IPS-18a (cell line): ENCODE measurements around the gene C6orf132.

Experiments
- H3K27ac ChIP-seq: one replicate; pipeline ENCODE4 v1.5.1; 2013; ENCODE audit warnings: low read length
- H3K27me3 ChIP-seq: one replicate; pipeline ENCODE4 v1.6.1; 2013; ENCODE audit warnings: mild to moderate bottlenecking, low read length; ENCODE audit not compliant: control insufficient read depth, insufficient read depth
- H3K36me3 ChIP-seq: one replicate; pipeline ENCODE4 v1.6.1; 2013; ENCODE audit warnings: low read depth, low read length; ENCODE audit not compliant: control insufficient read depth
- H3K4me1 ChIP-seq: one replicate; pipeline ENCODE4 v1.6.1; 2013; ENCODE audit warnings: low read depth, low read length; ENCODE audit not compliant: control insufficient read depth
- H3K4me3 ChIP-seq: one replicate; pipeline ENCODE4 v1.5.1; 2013; ENCODE audit warnings: low read length
- H3K9ac ChIP-seq: one replicate; pipeline ENCODE4 v1.6.1; 2013; ENCODE audit warnings: mild to moderate bottlenecking, low read length, moderate library complexity
- H3K9me3 ChIP-seq: one replicate; pipeline ENCODE4 v1.6.1; 2013; ENCODE audit warnings: low read depth, low read length; ENCODE audit not compliant: control insufficient read depth

Gene C6orf132

DNA sequence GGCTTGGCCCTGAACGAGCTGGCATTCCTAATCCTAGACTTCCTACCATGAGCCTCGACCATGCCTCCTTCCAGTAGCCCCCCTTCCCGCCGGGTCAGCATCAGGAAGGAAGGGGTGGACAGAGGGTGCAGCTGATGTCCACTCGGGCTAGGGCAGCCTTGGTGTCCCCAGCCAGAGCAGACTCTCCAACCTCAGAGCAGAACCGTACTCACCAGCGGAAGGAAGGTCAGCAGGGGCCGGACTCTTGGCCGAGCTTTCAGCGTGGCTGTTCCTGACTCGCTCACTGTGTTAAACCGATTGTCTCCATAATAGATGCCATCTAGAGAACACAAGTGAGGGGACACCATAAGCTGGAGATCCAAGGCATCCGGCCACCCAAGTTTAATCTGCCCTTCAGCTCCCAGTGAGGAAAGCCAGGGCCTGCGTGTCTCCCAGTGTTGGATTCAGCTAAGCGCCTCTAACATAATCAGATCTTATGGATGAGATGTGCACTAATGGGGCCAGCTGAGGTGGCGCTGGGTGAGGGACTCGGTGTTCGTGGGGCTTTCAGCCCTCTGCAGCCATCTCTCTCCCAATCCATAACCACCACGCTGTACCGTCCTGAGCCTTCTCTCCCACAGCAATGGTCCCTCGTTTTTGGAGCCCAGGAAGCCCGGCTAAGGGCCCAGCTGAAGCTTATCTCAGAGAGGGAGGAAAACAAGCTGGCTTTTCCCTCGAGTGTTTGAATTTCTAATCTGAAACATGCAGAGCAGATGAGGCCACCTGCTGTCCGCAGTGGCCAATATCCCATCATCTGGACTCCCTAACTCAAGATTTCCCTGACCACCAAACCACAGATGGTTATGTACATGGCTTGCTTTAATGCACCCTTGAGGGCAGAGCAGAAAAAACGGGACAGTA lies 13.7 kb downstream of the C6orf132 start:
- Histone ChIP-seq H3K9me3 (no peaks in the 10 kb centered on the region), H3K4me1 (peaks cover 7% of the 10 kb centered on the region), H3K4me3 (no peak overlapping the region), H3K9ac (no peak overlapping the region), H3K27me3 (no peaks in the 10 kb centered on the region), H3K27ac (no peak overlapping the region), H3K36me3 (peaks cover 52% of the 10 kb centered on the region)

DNA sequence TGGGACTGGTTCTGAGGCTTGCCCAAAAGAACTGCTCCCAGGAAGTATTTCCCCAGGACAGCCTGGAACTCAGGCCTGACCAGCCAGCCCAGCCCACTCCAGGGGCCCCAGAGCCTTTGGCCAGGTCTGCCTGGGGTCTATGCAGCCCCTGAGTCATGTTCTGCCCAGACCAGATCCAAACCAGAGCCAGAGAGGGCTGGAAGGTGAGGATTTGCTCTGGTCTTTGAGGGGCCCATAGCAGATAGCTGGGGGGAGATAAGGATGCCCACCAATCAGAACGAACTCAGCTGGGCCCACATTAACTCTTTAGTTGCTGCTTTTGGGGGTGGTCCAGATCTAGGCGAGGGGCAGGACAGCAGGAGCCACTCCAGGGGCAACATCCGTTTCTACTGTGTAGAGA lies 16.8 kb downstream of the C6orf132 start:
- Histone ChIP-seq H3K4me3 (no peak overlapping the region), H3K27ac (no peak overlapping the region), H3K27me3 (no peaks in the 10 kb centered on the region), H3K36me3 (peaks cover 53% of the 10 kb centered on the region), H3K4me1 (no peaks in the 10 kb centered on the region), H3K9me3 (no peaks in the 10 kb centered on the region), H3K9ac (no peak overlapping the region)

DNA sequence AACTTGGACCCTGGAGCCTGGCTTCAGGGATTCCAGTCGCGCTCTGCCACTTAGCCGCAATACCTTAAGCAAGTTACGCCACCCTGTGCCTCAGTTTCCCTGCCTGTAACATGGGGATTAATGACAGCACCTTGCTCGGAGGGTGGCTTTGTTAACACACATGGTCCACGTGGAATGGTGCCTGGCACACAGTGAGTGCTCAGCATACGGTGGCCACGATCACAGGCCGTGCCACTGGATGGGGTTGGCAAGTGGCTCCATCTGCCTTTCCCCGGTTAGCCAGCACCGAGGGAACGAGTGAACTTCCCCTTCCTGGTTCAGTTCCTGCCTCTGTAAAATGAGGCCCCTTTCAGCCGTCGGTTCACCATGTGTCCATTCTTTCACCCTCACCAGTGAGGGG lies 17.2 kb downstream of the C6orf132 start:
- Histone ChIP-seq H3K27ac (no peak overlapping the region), H3K4me3 (no peak overlapping the region), H3K27me3 (no peaks in the 10 kb centered on the region), H3K9ac (no peak overlapping the region), H3K36me3 (peaks cover 53% of the 10 kb centered on the region), H3K4me1 (no peaks in the 10 kb centered on the region), H3K9me3 (no peaks in the 10 kb centered on the region)

DNA sequence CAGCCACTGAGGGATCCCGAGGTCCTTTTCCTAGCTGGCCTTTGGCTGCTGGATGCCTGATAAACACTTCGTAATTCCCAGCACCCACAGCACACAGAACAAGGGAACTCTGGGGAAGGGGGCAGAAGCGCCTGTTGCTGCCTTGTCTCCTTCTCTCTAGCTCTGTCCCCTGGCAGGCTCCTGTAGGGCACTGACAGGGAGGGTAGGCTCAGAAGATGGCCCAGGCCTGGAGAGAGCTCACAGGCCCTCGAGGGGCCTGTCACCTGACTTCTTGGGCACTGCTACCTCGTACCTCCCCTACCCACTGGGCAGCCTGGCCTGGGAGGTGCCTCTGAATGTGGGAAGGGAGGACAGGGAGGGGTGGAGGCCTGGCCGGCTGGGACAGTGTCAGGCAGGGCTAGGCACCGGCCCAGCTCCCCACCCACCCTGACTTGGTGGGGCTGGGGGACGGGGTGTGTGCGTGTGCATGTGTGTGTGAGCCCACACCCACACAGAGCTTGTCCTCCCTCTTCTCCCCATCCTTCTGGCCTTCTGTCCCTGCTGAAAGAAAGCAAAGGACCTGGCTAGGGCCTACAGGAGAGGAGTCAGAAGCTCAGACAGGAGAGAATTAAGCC lies 18.1 kb downstream of the C6orf132 start:
- Histone ChIP-seq H3K4me3 (no peak overlapping the region), H3K4me1 (no peaks in the 10 kb centered on the region), H3K9ac (no peak overlapping the region), H3K36me3 (peaks cover 50% of the 10 kb centered on the region), H3K9me3 (no peaks in the 10 kb centered on the region), H3K27me3 (no peaks in the 10 kb centered on the region), H3K27ac (no peak overlapping the region)

DNA sequence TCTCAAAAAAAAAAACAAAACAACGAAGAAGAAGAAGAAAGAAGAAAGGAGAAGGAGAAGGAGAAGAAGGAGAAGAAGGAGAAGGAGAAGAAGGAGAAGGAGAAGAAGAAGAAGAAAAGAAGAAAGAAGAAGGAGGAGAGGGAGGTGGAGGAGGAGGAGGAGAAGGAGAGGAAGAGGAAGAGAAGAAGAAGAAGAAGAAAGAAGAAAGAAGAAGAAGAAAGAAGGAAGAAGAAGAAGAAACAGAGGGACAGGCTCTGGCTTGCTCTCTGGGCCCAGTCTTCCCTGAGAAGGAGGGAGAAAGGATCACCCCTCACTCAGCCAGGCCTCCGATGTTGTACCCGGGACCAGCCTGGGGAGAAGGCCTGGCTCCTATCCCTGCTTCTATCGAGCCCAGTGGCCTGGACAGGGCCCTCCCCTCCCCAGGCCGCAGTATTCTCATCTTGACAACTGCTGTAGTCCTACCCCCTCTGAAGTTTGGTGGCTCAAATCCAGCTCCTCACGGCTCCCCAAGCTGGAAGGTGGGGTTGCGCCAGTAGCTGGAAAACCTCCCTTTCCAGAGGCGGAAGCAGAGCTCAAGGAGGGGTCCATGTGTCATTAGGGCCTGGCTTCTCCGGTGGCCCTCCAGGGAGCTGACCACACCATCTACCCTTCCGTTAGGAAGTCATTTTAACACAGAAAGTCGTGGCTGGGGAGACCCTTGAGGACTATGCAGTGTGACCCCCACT lies 18.9 kb downstream of the C6orf132 start:
- Histone ChIP-seq H3K36me3 (peaks cover 44% of the 10 kb centered on the region), H3K9me3 (no peaks in the 10 kb centered on the region), H3K9ac (no peak overlapping the region), H3K27ac (no peak overlapping the region), H3K4me3 (no peak overlapping the region), H3K4me1 (no peaks in the 10 kb centered on the region), H3K27me3 (no peaks in the 10 kb centered on the region)

DNA sequence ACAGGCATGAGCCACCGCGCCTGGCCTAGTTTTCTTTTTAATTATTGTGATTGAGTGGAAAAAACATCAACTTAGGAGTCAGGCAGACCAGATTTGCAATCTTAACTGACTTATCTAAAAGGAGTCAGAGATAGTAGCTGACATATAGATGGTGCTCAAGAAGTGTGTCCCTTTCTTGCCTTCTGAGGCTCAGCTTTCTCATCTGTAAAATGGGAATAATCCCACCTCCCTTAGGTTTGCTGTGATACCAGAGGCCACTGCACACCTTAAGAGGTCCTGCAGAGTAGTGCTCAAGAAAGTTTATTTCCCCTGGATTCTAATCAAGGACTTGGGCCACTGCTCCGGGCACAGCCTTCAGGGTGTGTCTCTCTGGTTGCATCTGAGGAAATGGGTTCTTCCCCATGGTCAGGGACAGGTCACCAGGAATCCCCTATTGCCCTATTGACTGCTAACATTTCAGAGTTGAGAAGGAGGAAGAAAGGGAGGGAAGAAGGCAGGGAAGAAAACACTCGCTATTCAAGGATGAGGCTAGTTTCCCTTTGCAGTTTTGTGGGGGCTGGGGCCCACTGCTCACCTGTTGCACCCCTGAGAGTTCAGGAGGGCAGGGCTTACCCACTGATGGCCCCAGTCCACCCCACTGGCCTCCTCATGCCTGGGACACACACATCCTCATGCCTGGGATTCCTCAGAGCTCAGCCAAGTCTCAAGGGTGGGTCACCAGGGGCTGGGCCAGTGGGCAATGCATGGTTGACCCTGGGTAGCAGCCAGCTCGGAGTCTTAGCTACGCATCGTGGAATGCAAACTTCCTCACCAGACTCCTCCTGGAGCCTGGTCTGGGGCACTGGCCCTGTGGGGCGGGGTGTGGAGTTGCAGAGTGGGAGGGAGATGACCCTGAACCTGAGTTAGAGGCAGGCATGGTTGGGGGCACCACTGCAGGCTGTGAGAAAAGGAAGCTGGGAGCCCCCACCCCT lies 21.2 kb downstream of the C6orf132 start:
- Histone ChIP-seq H3K36me3 (peaks cover 24% of the 10 kb centered on the region), H3K27me3 (no peaks in the 10 kb centered on the region), H3K4me1 (no peaks in the 10 kb centered on the region), H3K27ac (no peak overlapping the region), H3K9ac (no peak overlapping the region), H3K9me3 (no peaks in the 10 kb centered on the region), H3K4me3 (no peak overlapping the region)

DNA sequence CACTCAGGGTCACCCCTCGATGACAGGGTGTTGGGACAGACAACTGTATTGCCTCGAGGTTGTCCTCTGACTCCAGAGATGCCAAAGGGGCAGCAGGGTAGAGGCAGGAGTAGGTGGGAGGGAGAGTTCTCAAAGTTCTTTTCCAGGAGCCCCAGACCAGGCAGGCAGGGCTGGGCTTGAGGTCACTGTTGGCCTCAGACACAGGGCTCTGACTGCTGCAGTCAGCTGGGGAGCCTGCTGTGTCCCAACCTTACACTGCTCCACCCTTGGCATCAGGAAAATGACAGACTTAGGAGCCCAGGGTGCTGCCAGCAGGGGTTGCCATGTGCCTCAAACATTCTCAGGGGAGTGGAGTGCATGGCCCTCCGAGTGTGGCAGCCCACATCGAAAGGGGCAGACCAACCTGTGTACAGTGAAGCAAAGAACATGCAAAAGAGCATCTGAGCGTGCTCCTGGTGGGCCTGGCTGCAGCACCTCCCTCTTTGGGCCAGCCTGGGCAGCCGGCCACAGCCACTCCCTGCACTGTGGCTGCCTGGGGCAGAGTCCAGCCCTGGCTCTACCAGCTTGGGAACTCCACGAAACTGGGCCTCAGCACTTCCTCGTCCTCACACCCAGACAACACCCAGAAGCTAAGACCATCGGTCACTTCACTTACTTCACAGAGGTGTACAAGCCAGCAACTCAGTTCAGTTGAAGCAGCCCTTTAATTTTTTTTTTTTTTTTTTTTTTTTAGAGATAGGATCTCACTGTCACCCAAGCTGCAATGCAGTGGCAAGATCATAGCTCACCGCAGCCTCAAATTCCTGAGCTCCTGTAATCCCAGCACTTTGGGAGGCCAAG lies 24.0 kb downstream of the C6orf132 start:
- Histone ChIP-seq H3K9ac (no peak overlapping the region), H3K27ac (no peak overlapping the region)

DNA sequence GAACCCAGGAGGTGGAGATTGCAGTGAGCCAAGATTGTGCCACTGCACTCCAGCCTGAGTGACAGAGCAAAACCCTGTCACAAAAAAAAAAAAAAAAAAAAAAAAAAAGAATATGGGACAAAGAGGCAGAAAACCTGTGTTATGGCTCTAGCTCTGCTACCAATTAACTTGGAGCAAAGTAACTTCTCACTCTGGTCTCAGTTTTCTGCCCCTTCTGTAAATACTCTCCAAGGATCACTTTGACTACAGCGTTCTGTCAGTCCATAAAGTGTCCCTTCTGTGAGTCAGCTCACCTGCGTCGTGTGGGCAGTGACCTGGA lies 24.6 kb downstream of the C6orf132 start:
- Histone ChIP-seq H3K9ac (no peak overlapping the region), H3K27ac (no peak overlapping the region)

More for the DNA sequence above, 24.0 kb downstream of the C6orf132 start:
- Histone ChIP-seq H3K27me3 (no peaks in the 10 kb centered on the region), H3K4me1 (no peaks in the 10 kb centered on the region), H3K4me3 (no peak overlapping the region), H3K36me3 (peaks cover 5% of the 10 kb centered on the region), H3K9me3 (no peaks in the 10 kb centered on the region)

DNA sequence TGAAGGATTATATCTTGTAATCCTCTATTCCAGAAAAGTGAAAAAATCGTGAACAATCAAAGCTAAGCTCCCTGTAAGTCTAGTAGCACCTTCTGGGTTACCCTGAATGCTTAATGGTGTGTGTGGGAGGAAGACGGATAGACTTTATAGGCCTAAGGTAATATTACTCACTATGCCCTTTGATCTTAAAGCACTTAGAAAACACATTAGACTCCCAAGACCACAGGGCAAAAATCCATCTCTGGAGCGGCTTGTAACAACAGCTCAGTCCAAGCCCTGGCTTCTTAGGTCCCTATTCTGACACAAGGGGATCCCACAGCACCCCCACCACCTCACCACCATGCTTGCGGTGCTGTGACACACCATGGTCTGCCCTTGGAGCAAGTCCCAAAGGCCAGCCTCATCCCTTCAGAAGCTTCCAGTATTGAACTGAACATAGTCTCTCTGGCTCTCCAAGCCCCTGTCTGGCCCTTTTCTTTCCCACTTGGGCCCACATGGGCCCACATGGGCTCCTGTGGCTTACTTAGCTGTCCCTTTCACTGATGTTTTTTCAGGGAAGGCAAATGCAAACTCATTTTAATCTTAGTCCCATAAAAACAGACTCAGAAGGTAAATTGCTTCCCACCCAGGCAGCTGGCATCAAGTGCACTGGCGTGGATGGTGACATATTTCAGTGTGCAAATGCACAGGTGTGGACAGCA lies 28.3 kb downstream of the C6orf132 start:
- Histone ChIP-seq H3K27ac (no peak overlapping the region), H3K36me3 (peaks cover 12% of the 10 kb centered on the region), H3K9ac (no peak overlapping the region), H3K4me1 (no peaks in the 10 kb centered on the region), H3K27me3 (no peaks in the 10 kb centered on the region), H3K9me3 (no peaks in the 10 kb centered on the region), H3K4me3 (no peak overlapping the region)

More for the DNA sequence above, 24.6 kb downstream of the C6orf132 start:
- Histone ChIP-seq H3K4me1 (no peaks in the 10 kb centered on the region), H3K36me3 (peaks cover 7% of the 10 kb centered on the region), H3K27me3 (no peaks in the 10 kb centered on the region), H3K4me3 (no peak overlapping the region), H3K9me3 (no peaks in the 10 kb centered on the region)

DNA sequence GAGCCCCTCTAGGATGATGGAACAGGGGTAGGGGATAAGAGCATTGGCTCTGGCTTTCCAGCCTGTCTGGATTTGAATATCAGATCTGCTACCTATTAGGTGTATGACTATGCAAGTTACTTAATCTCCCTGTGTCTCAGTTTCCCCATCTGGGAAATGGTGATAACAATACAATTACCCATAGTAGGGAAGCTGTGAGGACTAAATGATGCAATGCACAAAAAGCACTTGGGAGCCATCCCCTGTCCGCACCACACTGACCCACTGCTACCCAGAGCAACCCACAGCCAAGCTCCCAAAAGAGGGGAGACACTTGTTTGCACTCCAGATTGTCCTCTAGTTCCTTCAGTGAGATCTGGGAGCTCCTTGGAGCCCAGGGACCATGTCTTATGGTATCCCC lies 30.1 kb downstream of the C6orf132 start:
- Histone ChIP-seq H3K4me1 (no peaks in the 10 kb centered on the region), H3K9me3 (no peaks in the 10 kb centered on the region)

More for the DNA sequence above, 30.1 kb downstream of the C6orf132 start:
- Histone ChIP-seq H3K36me3 (peaks cover 26% of the 10 kb centered on the region), H3K27me3 (no peaks in the 10 kb centered on the region), H3K9ac (no peak overlapping the region), H3K27ac (no peak overlapping the region), H3K4me3 (no peak overlapping the region)
